Keratinocyte (primary cell): ENCODE data around the gene SLC25A42. TPM values are rescaled to one million over a fixed set of nuclear protein-coding genes. Genes with fewer than 3 reads are reported as not detected.
A peak's percentile ranks its signal among the peaks of the same experiment; 100 is the strongest.

Experiments
- DNase-seq: peaks from one replicate; pipeline ENCODE4 v3.0.0-alpha.2; 2011; ENCODE audit warnings: low read depth, missing footprints, low spot score
- FAIRE-seq: peaks from 2 replicates; lab custom pipeline; 2011; peaks lifted over from hg19 to GRCh38; lab: Jason Lieb, UNC
- H2AFZ ChIP-seq: 2 replicates; pipeline ENCODE4 v1.6.0; 2012; ENCODE audit warnings: low read length, control low read depth, inconsistent platforms; ENCODE audit not compliant: control insufficient read depth
- H3K27ac ChIP-seq: 2 replicates; pipeline ENCODE4 v1.5.1; 2011; ENCODE audit warnings: low read length; ENCODE audit not compliant: control insufficient read depth, insufficient read depth
- H3K27me3 ChIP-seq: 3 replicates; pipeline ENCODE4 v1.6.0; 2011; ENCODE audit warnings: low read length; ENCODE audit not compliant: control insufficient read depth, insufficient read depth; ENCODE audit errors: extremely low read depth
- H3K36me3 ChIP-seq, 2 experiments: 2 replicates in 1 of 2; 3 replicates in 1 of 2; pipeline ENCODE4 v1.5.1; 2011; ENCODE audit warnings: low read length in 2 of 2, mild to moderate bottlenecking in 1 of 2; ENCODE audit not compliant: control insufficient read depth in 2 of 2, insufficient read depth in 2 of 2; ENCODE audit errors: extremely low read depth in 1 of 2
- H3K4me1 ChIP-seq: 3 replicates; pipeline ENCODE4 v1.5.1; 2011; ENCODE audit warnings: low read length; ENCODE audit not compliant: control insufficient read depth, insufficient read depth; ENCODE audit errors: extremely low read depth
- H3K4me2 ChIP-seq: 3 replicates; pipeline ENCODE4 v1.6.0; 2011; ENCODE audit warnings: low read depth, low read length; ENCODE audit not compliant: control insufficient read depth, insufficient read depth; ENCODE audit errors: extremely low read depth
- H3K4me3 ChIP-seq, 3 experiments: fragments of 200-600 bp in 1 of 3; sonication (generic) in 1 of 3; 2 replicates in 2 of 3; 3 replicates in 1 of 3; pipeline ENCODE4 v1.5.1; 2011 to 2016; ENCODE audit warnings: low read length in 3 of 3, mild to moderate bottlenecking in 3 of 3, control low read depth in 2 of 3, inconsistent platforms in 1 of 3, low read depth in 1 of 3, mixed read lengths in 1 of 3, mixed run types in 1 of 3, moderate library complexity in 1 of 3; ENCODE audit not compliant: control insufficient read depth in 2 of 3, insufficient read depth in 2 of 3; ENCODE audit errors: extremely low read depth in 1 of 3
- H3K79me2 ChIP-seq: 2 replicates; pipeline ENCODE4 v1.6.0; 2012; ENCODE audit warnings: low read length; ENCODE audit not compliant: control insufficient read depth, insufficient read depth
- H3K9ac ChIP-seq: 3 replicates; pipeline ENCODE4 v1.6.0; 2011; ENCODE audit warnings: low read length; ENCODE audit not compliant: control insufficient read depth, insufficient read depth; ENCODE audit errors: extremely low read depth
- H3K9me1 ChIP-seq: 3 replicates; pipeline ENCODE4 v1.6.0; 2011; ENCODE audit warnings: low read length; ENCODE audit not compliant: control insufficient read depth, insufficient read depth; ENCODE audit errors: extremely low read depth
- H3K9me3 ChIP-seq: 2 replicates; pipeline ENCODE4 v1.5.1; 2012; ENCODE audit warnings: low read depth, low read length; ENCODE audit not compliant: control insufficient read depth
- H4K20me1 ChIP-seq: 3 replicates; pipeline ENCODE4 v1.6.0; 2011; ENCODE audit warnings: low read length; ENCODE audit not compliant: control insufficient read depth, insufficient read depth; ENCODE audit errors: extremely low read depth
- CTCF ChIP-seq, 3 experiments: IDR thresholded peaks in 1 of 3; conservative IDR thresholded peaks in 1 of 3; optimal IDR thresholded peaks in 1 of 3; 2 replicates in 2 of 3; 3 replicates in 1 of 3; pipeline versions ENCODE3 to v1.5.1; 2011; ENCODE audit warnings: low read length in 3 of 3, mild to moderate bottlenecking in 3 of 3, moderate library complexity in 2 of 3, control low read depth in 1 of 3, inconsistent platforms in 1 of 3; ENCODE audit not compliant: insufficient read depth in 2 of 3; ENCODE audit errors: extremely low read depth in 1 of 3
- EZH2 ChIP-seq: IDR thresholded peaks from one replicate; pipeline ENCODE4 v1.6.1; 2012; ENCODE audit warnings: inconsistent platforms, mild to moderate bottlenecking, low read length, moderate library complexity
- dilution Hi-C: fragments of 300-500 bp; cut with MboI; formaldehyde crosslinking; loops from one replicate; pipeline ENCODE4 v1.7.0; 2020; ENCODE audit warnings: low sequenced_read_pairs; ENCODE audit not compliant: extremely low pct_ligation_motif_present
- polyA plus RNA-seq, 5 experiments: library from polyadenylated mRNA; depleted of rRNA in 3 of 5; stranded (reverse) in 3 of 5; stranded (forward) in 1 of 5; unstranded in 1 of 5; fragments of >200 nt; gene quantifications; 1 replicate in 1 of 5; 2 replicates in 3 of 5; 3 replicates in 1 of 5; pipeline versions ENCODE4 v1.2.1 to v1.2.3, GENCODE V29; 2011 to 2012; ENCODE audit warnings: missing spikeins in 2 of 5, low read depth in 1 of 5, low replicate concordance in 1 of 5

SLC25A42 gene
- polyA plus RNA-seq, 1 donor (not counting 4 experiments of a cell fraction or from before 2014, with no cell fraction given) = 1.2 TPM

GRCh38 chr19:19145684-19146608 is 82.2 kb downstream of the SLC25A42 start:
- dilution Hi-C loops = no loop called here
- peak overlapping the region; percentile 68 for H2AFZ ChIP-seq

GRCh38 chr19:19146865-19147264 is 83.1 kb downstream of the SLC25A42 start:
- Histone ChIP-seq H3K4me1 (no peaks in the 10 kb centered on the region), H3K36me3 (peaks cover 0 to 3% of the 10 kb centered on the region in 2 experiments), H3K9ac (no peak overlapping the region), H3K9me1 (no peaks in the 10 kb centered on the region), H3K9me3 (no peaks in the 10 kb centered on the region), H3K4me3 (no peak overlapping the region), H3K27me3 (no peaks in the 10 kb centered on the region), H3K27ac (no peak overlapping the region), H3K79me2 (no peaks in the 10 kb centered on the region), H2AFZ (no peak overlapping the region), H3K4me2 (no peak overlapping the region), H4K20me1 (no peaks in the 10 kb centered on the region)
- TF ChIP-seq CTCF (optimal IDR thresholded peaks at IDR 0.05 in 1 of 3, IDR thresholded peaks at IDR 0.05 in 1 of 3, conservative IDR thresholded peaks at IDR 0.05 in 1 of 3; ENCODE audit: extremely low read depth in 1 of 3, insufficient read depth in 2 of 3, low read length in 3 of 3) (no peak), EZH2 (no peak)
- no peak for FAIRE-seq
- no peak for DNase-seq
- dilution Hi-C loops = no loop called here

More at GRCh38 chr19:19145684-19146608, 82.2 kb downstream of the SLC25A42 start:
- no peak overlapping the region for H3K4me3 ChIP-seq
- DNase-seq (no peak), FAIRE-seq (peak; percentile 55)
- H4K20me1 ChIP-seq = no peaks in the 10 kb centered on the region
- no peaks in the 10 kb centered on the region for H3K4me1 ChIP-seq
- H3K79me2 ChIP-seq = no peaks in the 10 kb centered on the region
- H3K4me2 ChIP-seq = no peak overlapping the region
- no peak overlapping the region for H3K9ac ChIP-seq
- TF ChIP-seq EZH2 = no peak
- peak; percentile 78 to 99 (median 97) for TF ChIP-seq CTCF (optimal IDR thresholded peaks at IDR 0.05 in 1 of 3, IDR thresholded peaks at IDR 0.05 in 1 of 3, conservative IDR thresholded peaks at IDR 0.05 in 1 of 3; ENCODE audit: extremely low read depth in 1 of 3, insufficient read depth in 2 of 3, low read length in 3 of 3)
- no peaks in the 10 kb centered on the region for H3K9me1 ChIP-seq
- H3K9me3 ChIP-seq = no peaks in the 10 kb centered on the region
- H3K27ac ChIP-seq = no peak overlapping the region
- H3K27me3 ChIP-seq = no peaks in the 10 kb centered on the region
- H3K36me3 ChIP-seq = peaks cover 0 to 3% of the 10 kb centered on the region in 2 experiments
